Measurements from ENCODE around the gene BCL2L1. TPM values are rescaled to one million over a fixed set of nuclear protein-coding genes. Genes with fewer than 3 reads are reported as not detected.
A peak's percentile ranks its signal among the peaks of the same experiment; 100 is the strongest.

The BCL2L1 gene
- total RNA-seq, 1 donor from 2014 or later: 66.6 TPM

- Mint-ChIP-seq H3K27me3 (ENCODE audit: low read depth) (no peaks in the 10 kb centered on the region), H3K4me1 (peaks cover 50% of the 10 kb centered on the region), H3K36me3 (peaks cover 16% of the 10 kb centered on the region), H3K27ac (peak overlapping the region; percentile 91), H3K9me3 (no peaks in the 10 kb centered on the region), H3K4me3 (no peak overlapping the region)
- no peak for DNase-seq (ENCODE audit: low spot score in 2 of 2, unreplicated experiment in 2 of 2)
- TF ChIP-seq CTCF (IDR thresholded peaks at IDR 0.05; ENCODE audit: unreplicated experiment): no peak
Observed at GRCh38 chr20:31679357-31680285, 43.0 kb downstream of the BCL2L1 start.

- no peak for TF ChIP-seq CTCF (IDR thresholded peaks at IDR 0.05; ENCODE audit: unreplicated experiment)
- peaks cover 50% of the 10 kb centered on the region for H3K4me1 Mint-ChIP-seq
- H3K27ac Mint-ChIP-seq: peak overlapping the region; percentile 91
- H3K27me3 Mint-ChIP-seq (ENCODE audit: low read depth): no peaks in the 10 kb centered on the region
- peaks cover 11% of the 10 kb centered on the region for H3K36me3 Mint-ChIP-seq
- no peaks in the 10 kb centered on the region for H3K9me3 Mint-ChIP-seq
- H3K4me3 Mint-ChIP-seq: no peak overlapping the region
- no peak for DNase-seq (ENCODE audit: low spot score in 2 of 2, unreplicated experiment in 2 of 2)
Observed at GRCh38 chr20:31678389-31679356, 44.0 kb downstream of the BCL2L1 start.

GRCh38 chr20:31677553-31678260, 45.0 kb downstream of the BCL2L1 start:
- H3K4me1 Mint-ChIP-seq: peaks cover 50% of the 10 kb centered on the region
- peaks cover 11% of the 10 kb centered on the region for H3K36me3 Mint-ChIP-seq
- H3K27me3 Mint-ChIP-seq (ENCODE audit: low read depth): no peaks in the 10 kb centered on the region
- H3K4me3 Mint-ChIP-seq: no peak overlapping the region
- no peak for DNase-seq (ENCODE audit: low spot score in 2 of 2, unreplicated experiment in 2 of 2)
- H3K27ac Mint-ChIP-seq: peak overlapping the region; percentile 91
- no peaks in the 10 kb centered on the region for H3K9me3 Mint-ChIP-seq
- TF ChIP-seq CTCF (IDR thresholded peaks at IDR 0.05; ENCODE audit: unreplicated experiment): no peak

GRCh38 chr20:31676609-31676989, 46.1 kb downstream of the BCL2L1 start:
- H3K9me3 Mint-ChIP-seq: no peaks in the 10 kb centered on the region

More at GRCh38 chr20:31676609-31676989, 46.1 kb downstream of the BCL2L1 start:
- Mint-ChIP-seq H3K36me3 (peaks cover 11% of the 10 kb centered on the region), H3K27me3 (ENCODE audit: low read depth) (no peaks in the 10 kb centered on the region), H3K4me1 (peaks cover 50% of the 10 kb centered on the region), H3K4me3 (no peak overlapping the region), H3K27ac (peak overlapping the region; percentile 11)
- no peak for TF ChIP-seq CTCF (IDR thresholded peaks at IDR 0.05; ENCODE audit: unreplicated experiment)
- no peak for DNase-seq (ENCODE audit: low spot score in 2 of 2, unreplicated experiment in 2 of 2)

Data from mesothelial cell of epicardium (in vitro differentiated cells).